Effector memory CD8-positive, alpha-beta T cell (primary cell): ENCODE measurements around the gene SLC29A2.
"Not testable (repeated sequence)": the region's sequence is repeated elsewhere in the genome, so short reads cannot be mapped to it uniquely, and the experiment has no call there.

Experiments
- ATAC-seq: fragments of 150-1000 bp; cut with Tn5 transposase; replicated peaks from 2 replicates; pipeline ENCODE4 v1.10.0; 2021; ENCODE audit warnings: mild to moderate bottlenecking, moderate library complexity
- DNase-seq, 3 experiments: peaks; one replicate each; pipeline ENCODE4 v3.0.0; 2021
- H3K27ac Mint-ChIP-seq, 2 donors: one replicate each; pipeline ENCODE4 v1.8.0; 2022; ENCODE audit warnings: mild to moderate bottlenecking in 2 of 2, mixed read lengths in 2 of 2, moderate library complexity in 2 of 2
- H3K27me3 Mint-ChIP-seq, 2 donors: one replicate each; pipeline ENCODE4 v1.8.0; 2022; ENCODE audit warnings: mixed read lengths in 2 of 2
- H3K36me3 Mint-ChIP-seq: one replicate; pipeline ENCODE4 v1.8.0; 2022; ENCODE audit warnings: mild to moderate bottlenecking, moderate library complexity, mixed read lengths; ENCODE audit not compliant: insufficient read depth
- H3K4me1 Mint-ChIP-seq, 2 donors: one replicate each; pipeline ENCODE4 v1.8.0; 2022; ENCODE audit warnings: low read depth in 2 of 2, mixed read lengths in 2 of 2
- H3K4me3 Mint-ChIP-seq, 2 donors: one replicate each; pipeline ENCODE4 v1.8.0; 2022; ENCODE audit warnings: mild to moderate bottlenecking in 2 of 2, mixed read lengths in 2 of 2, moderate library complexity in 2 of 2
- H3K9me3 Mint-ChIP-seq, 2 donors: one replicate each; pipeline ENCODE4 v1.8.0; 2022; ENCODE audit warnings: mixed read lengths in 2 of 2

The SLC29A2 gene

DNA sequence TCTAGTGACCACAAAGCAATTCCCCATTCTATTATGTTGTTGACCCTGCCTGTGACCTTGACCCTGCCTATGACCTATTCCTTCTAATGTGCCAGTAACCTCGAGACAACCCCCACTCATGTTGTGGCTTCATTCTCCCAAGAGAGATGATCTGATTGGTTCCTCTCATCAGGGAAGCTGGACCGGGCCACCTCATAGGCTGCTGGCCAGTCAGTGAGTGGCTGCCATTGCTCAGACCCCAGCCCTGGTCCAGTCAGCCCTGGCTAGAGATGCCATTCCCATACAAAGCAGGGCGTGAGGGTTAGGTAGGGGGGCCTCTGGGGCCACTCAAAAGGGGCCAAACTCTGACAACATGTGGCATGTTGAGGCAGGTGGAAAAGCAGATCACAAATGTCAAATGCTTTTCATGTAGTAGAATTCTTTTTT, 11.9 kb downstream of the SLC29A2 start:
- H3K27me3 Mint-ChIP-seq, result no peaks in the 10 kb centered on the region
- no peak overlapping the region for H3K4me3 Mint-ChIP-seq
- no peak overlapping the region for H3K27ac Mint-ChIP-seq
- H3K4me1 Mint-ChIP-seq, result no peaks in the 10 kb centered on the region
- peaks cover 3% of the 10 kb centered on the region for H3K36me3 Mint-ChIP-seq
- DNase-seq (no peak), ATAC-seq (no peak)
- H3K9me3 Mint-ChIP-seq, result no peaks in the 10 kb centered on the region

GRCh38 chr11:66350560-66351235, 20.9 kb downstream of the SLC29A2 start:
- not testable (repeated sequence) for H3K27ac Mint-ChIP-seq, H3K27me3 Mint-ChIP-seq, H3K4me1 Mint-ChIP-seq, ATAC-seq, DNase-seq, H3K4me3 Mint-ChIP-seq, H3K9me3 Mint-ChIP-seq
- peaks cover 33% of the 10 kb centered on the region for H3K36me3 Mint-ChIP-seq

- H3K4me1 Mint-ChIP-seq, result peaks cover 17 to 20% of the 10 kb centered on the region in 2 donors
- H3K27me3 Mint-ChIP-seq, result no peaks in the 10 kb centered on the region
- peak overlapping the region; percentile 99 to 100 for H3K27ac Mint-ChIP-seq
- H3K9me3 Mint-ChIP-seq, result no peaks in the 10 kb centered on the region
- ATAC-seq, result no peak
- DNase-seq, result no peak
- H3K4me3 Mint-ChIP-seq, result peak overlapping the region; percentile 96 to 99
- peaks cover 45% of the 10 kb centered on the region for H3K36me3 Mint-ChIP-seq
Measured at GRCh38 chr11:66349084-66349386, 22.5 kb downstream of the SLC29A2 start.

- Mint-ChIP-seq H3K4me1 (peaks cover 27 to 34% of the 10 kb centered on the region in 2 donors), H3K9me3 (no peaks in the 10 kb centered on the region), H3K4me3 (peak within 1 kb of the TSS; percentile 96 to 99), H3K27ac (peak within 1 kb of the TSS; percentile 99 to 100), H3K27me3 (no peaks in the 10 kb centered on the region), H3K36me3 (peaks cover 49% of the 10 kb centered on the region)
- peak; percentile 75 to 82 (median 78) for DNase-seq
- ATAC-seq, result peak; percentile 51
Measured at GRCh38 chr11:66347425-66348276, 23.9 kb downstream of the SLC29A2 start, which contains the start of gene B4GAT1. Gene B4GAT1 (minus strand): TSS chr11:66347629. CDS start chr11:66347545, 84 bp downstream.

DNA sequence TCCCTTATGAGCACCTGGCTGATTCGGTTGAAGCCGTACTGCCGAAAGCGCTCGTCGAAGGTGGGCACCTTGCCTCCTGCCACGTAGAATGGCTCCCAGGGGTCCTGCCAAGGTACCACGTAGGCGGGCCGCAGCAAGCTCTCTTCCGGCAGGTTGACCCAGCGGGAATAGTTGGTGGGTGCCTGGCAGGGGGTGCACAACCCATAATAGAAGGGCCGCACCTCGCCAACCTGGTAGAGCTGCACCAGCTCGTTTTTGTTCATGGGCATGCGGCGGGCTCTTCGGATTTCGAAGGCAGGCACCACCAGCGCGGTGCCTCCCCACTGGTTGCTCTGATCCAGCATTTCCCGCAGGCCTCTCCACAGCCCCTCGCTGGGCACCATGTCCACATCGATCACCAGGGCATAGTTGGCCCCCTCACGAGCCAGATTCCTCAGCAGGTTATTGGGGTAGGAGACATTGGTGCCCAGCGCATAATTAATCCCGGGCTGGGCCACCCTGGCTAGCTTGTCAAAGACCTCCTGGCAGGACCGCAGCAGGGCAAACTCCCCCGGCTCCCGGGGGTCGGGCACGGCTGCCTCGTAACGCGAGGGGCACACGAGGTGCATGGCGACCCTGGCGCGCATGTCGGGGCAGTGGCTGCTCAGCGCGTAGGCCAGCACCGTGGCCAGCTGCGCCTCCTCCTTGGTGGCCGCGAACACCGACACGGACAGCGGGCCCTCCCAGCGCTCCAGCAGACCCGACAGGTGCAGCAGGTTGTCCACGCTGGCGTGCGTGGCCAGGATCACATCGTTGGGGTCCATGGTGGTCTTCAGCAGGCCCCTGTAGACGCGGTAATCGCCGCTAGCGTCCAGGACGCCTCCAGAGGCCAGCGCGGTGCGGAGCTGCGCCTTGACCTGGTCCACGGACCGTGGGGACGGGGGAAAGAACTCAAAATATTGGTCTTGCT, 24.8 kb downstream of the SLC29A2 start:
- H3K27ac Mint-ChIP-seq, result peak overlapping the region; percentile 28 to 100
- no peaks in the 10 kb centered on the region for H3K27me3 Mint-ChIP-seq
- H3K9me3 Mint-ChIP-seq, result no peaks in the 10 kb centered on the region
- H3K36me3 Mint-ChIP-seq, result peaks cover 49% of the 10 kb centered on the region
- peaks cover 29 to 36% of the 10 kb centered on the region in 2 donors for H3K4me1 Mint-ChIP-seq
- no peak for DNase-seq
- no peak for ATAC-seq
- H3K4me3 Mint-ChIP-seq, result peak overlapping the region; percentile 96 to 99

DNA sequence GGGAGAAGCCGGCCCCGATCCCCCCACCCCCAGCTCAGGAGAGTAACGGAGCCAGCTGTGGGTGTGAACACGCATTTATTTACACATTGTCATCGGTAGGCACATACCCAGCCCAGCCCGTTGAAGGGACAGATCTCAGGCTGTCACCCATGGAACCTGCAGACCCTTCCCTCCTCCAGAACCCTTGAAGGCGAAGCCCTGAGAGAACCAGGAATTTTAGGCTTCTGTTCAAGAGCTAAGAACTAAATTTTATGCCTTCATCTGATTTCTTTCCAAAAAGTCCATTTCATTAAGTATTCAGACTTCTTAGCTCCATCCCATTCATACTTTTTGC, 26.3 kb downstream of the SLC29A2 start:
- H3K4me1 Mint-ChIP-seq, result peaks cover 34 to 36% of the 10 kb centered on the region in 2 donors
- peak overlapping the region; percentile 98 to 100 for H3K27ac Mint-ChIP-seq
- H3K36me3 Mint-ChIP-seq, result peaks cover 62% of the 10 kb centered on the region
- no peak for DNase-seq
- ATAC-seq, result peak; percentile 14
- peak overlapping the region; percentile 96 to 99 for H3K4me3 Mint-ChIP-seq
- no peaks in the 10 kb centered on the region for H3K27me3 Mint-ChIP-seq
- H3K9me3 Mint-ChIP-seq, result no peaks in the 10 kb centered on the region

DNA sequence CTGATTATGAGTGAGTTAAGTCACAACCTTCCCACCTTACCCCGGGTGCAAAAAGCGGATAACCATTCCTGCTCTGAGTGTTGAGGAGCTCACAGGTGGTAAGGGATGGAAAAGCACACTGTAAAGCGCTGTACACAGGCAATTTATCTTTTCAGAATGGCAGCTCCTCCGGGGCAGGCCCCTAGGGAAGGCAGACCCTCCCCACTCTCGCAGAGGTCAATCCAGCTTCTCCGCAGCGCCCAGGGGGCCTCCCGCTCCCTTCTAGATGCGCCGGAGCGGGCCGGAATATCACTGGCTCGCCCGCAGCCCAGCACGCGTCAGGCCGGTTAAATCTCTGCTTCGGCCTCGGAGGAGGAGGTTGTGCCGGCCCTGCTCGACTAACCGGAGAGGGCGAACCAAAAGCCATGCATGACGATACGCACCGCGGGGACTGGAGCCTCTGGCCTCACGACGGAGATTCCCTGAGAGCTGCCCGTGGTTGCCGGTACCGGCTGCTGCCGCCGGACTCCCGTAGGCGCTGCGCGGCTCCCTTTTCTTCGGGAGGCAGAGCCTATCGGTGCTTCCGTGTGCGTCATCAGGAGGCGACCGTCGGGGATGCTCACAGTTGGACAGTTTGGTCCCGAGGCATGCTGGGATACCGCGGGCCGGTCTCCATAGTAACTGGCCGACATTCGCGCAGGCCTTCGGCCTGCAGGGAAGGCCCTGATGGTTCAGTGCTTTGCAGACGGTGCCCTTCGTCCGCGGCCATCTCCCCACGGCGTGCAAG, 26.8 kb downstream of the SLC29A2 start, which contains the start of gene BRMS1:
BRMS1 (minus strand) TSS at position 555 of the 766 bp plus-strand sequence. CDS start 2,870 bp downstream, outside the sequence.
- DNase-seq, result peak; percentile 93 to 96 (median 95)
- peaks cover 65% of the 10 kb centered on the region for H3K36me3 Mint-ChIP-seq
- peak; percentile 85 for ATAC-seq
- peak within 1 kb of the TSS; percentile 98 to 100 for H3K27ac Mint-ChIP-seq
- no peaks in the 10 kb centered on the region for H3K27me3 Mint-ChIP-seq
- H3K9me3 Mint-ChIP-seq, result no peaks in the 10 kb centered on the region
- H3K4me3 Mint-ChIP-seq, result peak within 1 kb of the TSS; percentile 96 to 99
- H3K4me1 Mint-ChIP-seq, result peaks cover 34 to 36% of the 10 kb centered on the region in 2 donors

DNA sequence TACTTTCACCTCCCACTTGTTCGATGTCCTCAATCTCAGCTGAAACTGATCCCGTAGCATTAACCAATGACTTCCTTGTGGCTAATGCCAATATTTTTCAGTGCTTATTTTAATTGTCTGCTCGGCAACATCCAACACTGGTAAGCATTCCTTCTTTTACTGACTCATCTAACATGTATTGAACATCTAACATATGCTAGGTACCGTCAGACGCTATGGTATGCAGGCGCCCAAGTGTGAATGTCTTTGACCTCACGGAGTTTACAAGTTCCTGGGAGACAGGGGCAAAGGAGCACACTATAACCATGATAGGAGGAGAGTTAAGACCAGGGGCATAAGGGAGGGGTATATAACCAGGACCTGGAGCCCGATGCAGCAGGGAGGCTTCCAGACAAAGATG, 28.4 kb downstream of the SLC29A2 start:
- H3K9me3 Mint-ChIP-seq, result no peaks in the 10 kb centered on the region
- H3K36me3 Mint-ChIP-seq, result peaks cover 67% of the 10 kb centered on the region
- no peak for ATAC-seq
- H3K4me3 Mint-ChIP-seq, result peak overlapping the region; percentile 96 to 99
- no peak for DNase-seq
- H3K27ac Mint-ChIP-seq, result peak overlapping the region in 1 of 2 donors; percentile 27
- H3K27me3 Mint-ChIP-seq, result no peaks in the 10 kb centered on the region
- H3K4me1 Mint-ChIP-seq, result peaks cover 36% of the 10 kb centered on the region in 2 donors

DNA sequence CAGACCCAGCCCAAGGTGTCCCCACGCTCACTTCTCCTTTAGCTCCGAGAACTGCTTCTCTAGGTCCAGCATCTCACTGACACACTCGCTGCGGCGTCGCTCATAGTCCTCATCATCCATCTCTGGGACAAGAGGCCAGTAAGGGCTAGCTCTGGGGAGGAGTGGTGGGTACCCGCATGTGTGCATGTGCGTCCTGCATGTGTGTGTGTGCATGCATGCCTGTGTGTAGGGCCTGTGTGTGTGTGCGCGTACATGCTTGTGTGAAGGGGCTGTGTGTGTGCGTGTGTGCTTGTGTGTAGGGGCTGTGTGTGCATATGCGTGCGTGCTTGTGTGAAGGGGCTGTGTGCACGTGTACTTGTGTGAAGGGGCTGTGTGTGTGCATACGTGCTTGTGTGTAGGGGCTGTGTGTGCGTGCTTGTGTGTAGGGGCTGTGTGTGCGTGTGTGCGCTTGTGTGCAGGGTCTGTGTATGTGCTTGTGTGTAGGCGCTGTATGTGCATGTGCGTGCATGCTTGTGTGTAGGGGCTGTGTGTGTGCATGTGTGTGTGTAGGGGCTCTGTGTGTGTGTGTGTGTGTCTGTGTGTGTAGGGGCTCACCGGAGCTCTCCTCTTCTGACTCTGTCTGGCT, 29.9 kb downstream of the SLC29A2 start:
- peaks cover 62% of the 10 kb centered on the region for H3K36me3 Mint-ChIP-seq
- H3K4me1 Mint-ChIP-seq, result peaks cover 41 to 43% of the 10 kb centered on the region in 2 donors
- no peak overlapping the region for H3K4me3 Mint-ChIP-seq

DNA sequence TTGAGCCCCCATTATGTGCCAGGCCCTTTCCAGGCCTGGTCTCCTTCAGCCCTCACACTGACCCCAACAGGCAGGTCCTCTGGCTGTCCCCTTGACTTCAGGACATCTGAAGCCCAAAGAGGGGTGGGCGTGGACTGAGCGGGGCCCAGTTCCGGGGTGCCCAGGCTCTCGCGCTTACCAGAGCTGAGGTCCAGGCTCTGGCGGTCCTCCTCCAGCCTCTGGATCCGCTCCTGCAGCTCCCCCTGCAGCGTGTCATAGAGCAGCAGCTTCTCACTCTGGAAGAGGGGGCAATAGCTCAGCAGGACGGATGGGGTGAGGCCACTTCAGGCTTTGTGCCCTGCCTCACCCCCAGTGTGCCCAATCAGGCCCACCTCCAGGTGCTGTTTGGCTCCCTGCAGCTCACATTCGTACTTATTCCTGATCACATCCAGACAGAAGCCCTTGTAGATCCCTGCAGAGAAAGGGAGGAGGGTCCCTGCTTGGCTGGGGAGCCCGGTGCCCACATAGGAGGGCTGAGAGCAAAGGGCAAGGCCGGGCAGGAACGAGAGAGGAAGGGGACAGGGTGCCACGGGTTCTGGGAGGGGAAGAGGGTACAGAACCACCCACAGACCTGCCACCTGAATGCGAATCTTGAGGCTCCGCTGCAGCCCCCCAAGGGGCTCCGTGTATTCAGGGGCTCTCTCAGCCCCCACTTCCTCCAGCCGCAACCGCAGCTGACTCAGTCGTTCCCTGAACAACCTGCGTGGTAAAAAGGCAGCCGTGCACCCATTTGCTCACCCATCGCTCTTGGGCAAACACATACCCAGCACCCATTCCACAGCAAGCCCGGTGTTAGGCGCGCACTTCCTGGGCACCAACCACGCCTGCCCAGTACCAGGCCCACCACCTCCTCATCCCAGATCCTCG, 30.7 kb downstream of the SLC29A2 start:
- ATAC-seq (no peak), DNase-seq (no peak)
- Mint-ChIP-seq H3K27ac (peak overlapping the region in 1 of 2 donors; percentile 66), H3K27me3 (no peaks in the 10 kb centered on the region), H3K4me3 (no peak overlapping the region), H3K4me1 (peaks cover 47 to 49% of the 10 kb centered on the region in 2 donors), H3K9me3 (no peaks in the 10 kb centered on the region), H3K36me3 (peaks cover 62% of the 10 kb centered on the region)

More for the DNA sequence above, 29.9 kb downstream of the SLC29A2 start:
- Mint-ChIP-seq H3K27me3 (no peaks in the 10 kb centered on the region), H3K9me3 (no peaks in the 10 kb centered on the region), H3K27ac (peak overlapping the region in 1 of 2 donors; percentile 66)
- no peak for ATAC-seq
- DNase-seq, result no peak

DNA sequence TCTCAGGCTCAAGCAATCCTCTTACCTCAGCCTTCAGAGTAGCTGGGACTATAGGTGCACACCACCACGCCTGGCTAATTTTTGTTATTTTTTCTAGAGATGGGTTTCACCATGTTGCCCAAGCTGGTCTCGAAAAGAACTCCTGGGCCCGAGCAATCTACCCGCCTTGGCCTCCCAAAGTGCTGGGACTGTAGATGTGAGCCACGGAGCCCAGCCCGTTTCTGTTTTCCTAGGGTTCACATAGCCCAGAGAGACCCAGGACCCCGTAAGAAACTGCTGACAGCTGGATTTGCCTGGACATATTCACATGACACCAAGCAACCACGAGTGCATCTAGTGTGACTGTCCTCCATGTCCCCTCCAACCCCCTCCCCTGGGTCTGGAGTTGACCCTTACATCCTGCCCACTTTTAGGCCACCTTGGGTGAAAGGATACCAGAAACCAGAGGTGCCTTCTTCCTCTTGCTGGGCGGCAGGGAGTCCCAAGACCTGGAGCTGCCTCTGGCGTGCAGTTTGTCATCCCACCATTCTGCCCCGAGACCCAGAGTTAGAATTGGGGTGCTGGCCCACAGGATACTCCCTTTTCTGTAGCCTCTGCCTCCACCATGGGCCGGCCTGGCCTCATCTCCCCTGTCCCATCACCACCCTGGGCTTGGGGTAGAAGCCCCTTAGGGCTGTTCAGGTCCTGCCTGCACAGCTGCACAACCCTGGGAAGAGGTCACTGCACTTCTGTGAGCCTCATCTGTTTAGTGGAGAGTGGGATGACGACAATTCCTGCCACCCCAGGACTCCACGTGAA, 31.7 kb downstream of the SLC29A2 start:
- Mint-ChIP-seq H3K27me3 (no peaks in the 10 kb centered on the region), H3K4me3 (no peak overlapping the region), H3K36me3 (peaks cover 52% of the 10 kb centered on the region), H3K27ac (no peak overlapping the region), H3K9me3 (no peaks in the 10 kb centered on the region), H3K4me1 (peaks cover 44 to 49% of the 10 kb centered on the region in 2 donors)
- DNase-seq (no peak), ATAC-seq (no peak)
